Memory B cell (primary cell): ENCODE results near the gene ITPK1.

Experiments used
- ATAC-seq: fragments of 150-1000 bp; cut with Tn5 transposase; 2 replicates; pipeline ENCODE4 v1.10.0; 2021; ENCODE audit warnings: low read depth, mild to moderate bottlenecking, moderate library complexity
- DNase-seq, 2 donors: peaks; one replicate each; pipeline ENCODE4 v3.0.0; 2022; ENCODE audit warnings: low spot score in 2 of 2
- H3K27ac Mint-ChIP-seq: one replicate; pipeline ENCODE4 v1.8.0; 2022; ENCODE audit warnings: mild to moderate bottlenecking, moderate library complexity, mixed read lengths
- H3K27me3 Mint-ChIP-seq: one replicate; pipeline ENCODE4 v1.8.0; 2022; ENCODE audit warnings: mixed read lengths
- H3K36me3 Mint-ChIP-seq: one replicate; pipeline ENCODE4 v1.8.0; 2022; ENCODE audit warnings: mild to moderate bottlenecking, mixed read lengths
- H3K4me1 Mint-ChIP-seq: one replicate; pipeline ENCODE4 v1.8.0; 2022; ENCODE audit warnings: mixed read lengths
- H3K4me3 Mint-ChIP-seq: one replicate; pipeline ENCODE4 v1.8.0; 2022; ENCODE audit warnings: mild to moderate bottlenecking, moderate library complexity, mixed read lengths
- H3K9me3 Mint-ChIP-seq: one replicate; pipeline ENCODE4 v1.8.0; 2022; ENCODE audit warnings: mixed read lengths

The ITPK1 gene

DNA sequence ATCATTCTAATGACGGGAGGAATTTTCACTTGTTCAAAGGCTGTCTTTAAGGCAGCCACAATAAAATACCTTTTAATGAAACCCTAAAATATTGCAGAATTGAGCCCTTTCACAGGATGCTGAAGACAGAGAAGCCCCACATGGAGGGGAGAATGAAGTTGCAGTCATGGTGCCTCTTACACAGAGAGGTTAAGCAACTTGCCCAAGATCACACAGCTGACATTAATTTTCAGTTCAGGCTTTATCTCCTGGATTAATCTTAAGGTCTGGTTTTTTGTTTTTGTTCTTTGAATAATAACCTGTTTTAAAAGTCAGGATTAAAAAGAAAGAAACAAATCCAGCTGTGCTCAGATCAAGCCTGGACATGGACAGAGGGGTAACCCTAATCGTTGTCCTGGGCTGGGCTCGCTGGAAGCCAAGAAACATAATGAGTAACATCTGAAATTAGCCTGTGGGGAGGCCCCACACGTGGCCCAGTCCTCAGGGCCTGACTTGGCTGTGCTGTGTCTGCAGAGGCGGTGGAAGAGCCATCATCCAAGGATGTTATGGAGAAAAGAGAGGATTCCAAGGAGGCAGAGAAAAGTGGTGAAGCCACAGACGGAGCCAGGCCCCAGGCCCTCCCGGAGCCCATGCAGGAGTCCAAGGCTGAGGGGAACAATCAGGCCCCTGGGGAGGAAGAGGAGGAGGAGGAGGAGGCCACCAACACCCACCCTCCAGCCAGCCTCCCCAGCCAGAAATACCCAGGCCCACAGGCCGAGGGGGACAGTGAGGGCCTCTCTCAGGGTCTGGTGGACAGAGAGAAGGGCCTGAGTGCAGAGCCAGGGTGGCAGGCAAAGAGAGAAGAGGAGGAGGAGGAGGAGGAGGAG lies 184.8 kb downstream of the ITPK1 start:
- Mint-ChIP-seq H3K36me3 (peaks cover 4% of the 10 kb centered on the region), H3K27me3 (no peaks in the 10 kb centered on the region), H3K4me3 (no peak overlapping the region), H3K9me3 (no peaks in the 10 kb centered on the region), H3K4me1 (no peaks in the 10 kb centered on the region), H3K27ac (peak overlapping the region; percentile 15)
- ATAC-seq (no peak), DNase-seq (no peak)

DNA sequence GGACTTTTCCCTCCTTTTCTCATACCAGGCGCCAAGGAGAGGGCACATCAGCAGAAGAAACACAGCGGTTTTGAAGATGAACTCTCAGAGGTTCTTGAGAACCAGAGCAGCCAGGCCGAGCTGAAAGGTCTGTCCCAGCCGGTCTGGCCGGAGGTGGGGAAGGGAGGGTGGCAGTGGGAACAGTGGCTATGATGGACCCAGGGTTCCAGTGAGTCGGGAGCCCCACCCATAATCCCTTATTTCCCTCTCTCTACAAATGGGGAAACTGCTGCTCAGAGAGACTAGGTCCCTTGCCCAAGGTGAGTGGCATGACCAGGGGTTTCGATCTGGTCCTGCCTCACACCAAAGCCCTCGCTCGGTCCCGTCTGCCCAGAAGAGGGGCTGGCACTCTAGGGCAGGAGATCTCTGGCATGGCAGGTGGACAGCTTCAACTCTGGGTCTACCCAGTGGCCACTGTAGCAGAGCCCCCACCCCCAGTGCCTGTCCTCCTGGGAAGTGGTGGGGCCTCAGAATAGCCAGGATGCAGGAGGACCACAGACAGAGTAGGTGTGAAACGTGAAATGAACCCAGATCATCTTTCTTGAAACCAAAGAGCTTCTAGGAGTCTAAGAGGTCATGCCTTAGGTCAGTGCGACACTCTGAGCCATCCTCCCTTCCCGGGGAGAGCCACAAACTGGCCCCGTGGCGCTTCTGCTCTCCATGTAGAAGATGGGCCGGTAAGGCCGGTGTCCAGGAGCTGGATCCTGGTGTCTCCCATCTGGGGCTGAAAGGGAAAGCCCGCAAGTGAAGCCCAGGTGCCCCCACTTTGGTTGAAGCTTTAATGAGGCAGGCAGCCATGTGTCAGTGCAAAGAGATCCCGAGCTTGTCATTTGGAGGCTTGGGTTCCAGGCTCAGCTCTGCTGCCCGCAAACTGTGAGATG lies 185.8 kb downstream of the ITPK1 start:
- H3K36me3 Mint-ChIP-seq = peaks cover 2% of the 10 kb centered on the region
- H3K9me3 Mint-ChIP-seq = no peaks in the 10 kb centered on the region
- H3K4me3 Mint-ChIP-seq = no peak overlapping the region
- DNase-seq (no peak), ATAC-seq (no peak)
- no peak overlapping the region for H3K27ac Mint-ChIP-seq
- peaks cover 4% of the 10 kb centered on the region for H3K4me1 Mint-ChIP-seq
- peaks cover 7% of the 10 kb centered on the region for H3K27me3 Mint-ChIP-seq

DNA sequence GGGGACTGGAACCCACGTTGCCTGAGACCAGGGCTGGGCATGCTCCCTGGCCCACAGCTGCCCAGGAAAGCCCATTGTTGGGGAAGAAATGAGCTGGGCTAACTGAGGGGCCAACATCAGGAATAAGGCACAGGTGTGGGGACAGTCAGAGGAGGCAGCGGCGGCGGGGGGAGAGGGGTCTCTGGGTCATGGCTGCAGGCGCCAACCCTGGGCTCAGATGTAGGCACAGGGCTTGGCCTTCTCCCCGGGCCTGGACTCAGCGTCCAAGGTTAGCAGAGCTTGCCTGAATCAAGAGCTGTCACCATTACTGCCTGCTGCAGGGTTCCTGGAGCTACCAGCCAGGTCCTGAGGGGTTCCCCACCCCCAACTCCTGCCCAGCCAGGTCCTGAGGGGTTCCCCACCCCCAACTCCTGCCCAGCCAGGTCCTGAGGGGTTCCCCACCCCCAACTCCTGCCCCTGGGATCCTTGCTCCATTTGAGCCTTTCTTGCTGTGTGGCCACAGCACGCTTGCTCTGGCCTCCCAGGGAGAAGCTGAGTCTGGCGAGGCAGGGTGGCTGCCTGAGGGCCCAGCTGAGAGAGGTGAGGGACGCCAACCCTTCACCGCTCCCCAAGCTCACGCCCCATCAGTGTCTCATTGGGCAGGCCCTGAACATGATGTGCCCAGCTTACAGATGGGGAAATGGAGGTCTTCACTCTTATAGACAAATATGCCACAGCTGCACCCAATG lies 186.6 kb downstream of the ITPK1 start:
- ATAC-seq (no peak), DNase-seq (no peak)
- Mint-ChIP-seq H3K4me1 (peaks cover 9% of the 10 kb centered on the region), H3K27ac (no peak overlapping the region), H3K4me3 (no peak overlapping the region), H3K27me3 (peaks cover 8% of the 10 kb centered on the region), H3K36me3 (peaks cover 2% of the 10 kb centered on the region), H3K9me3 (no peaks in the 10 kb centered on the region)

DNA sequence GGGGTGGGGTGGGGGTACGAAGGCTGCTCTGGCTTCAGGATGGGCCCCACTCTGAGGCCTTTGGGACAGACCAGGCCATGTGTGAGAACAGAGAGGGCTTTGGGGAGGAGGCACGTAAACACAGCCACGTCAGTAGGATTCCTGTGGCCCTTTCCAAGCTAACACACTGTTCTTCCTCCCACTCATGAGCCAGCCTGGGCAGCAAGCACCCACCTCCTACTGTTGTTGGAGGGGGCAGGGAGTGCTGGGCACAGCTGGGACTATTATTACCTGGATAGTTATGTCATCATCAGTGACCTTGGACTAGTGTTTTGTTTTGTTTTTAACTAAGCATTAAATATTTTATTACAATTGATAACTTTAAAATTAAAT lies 187.5 kb downstream of the ITPK1 start:
- DNase-seq = no peak
- Mint-ChIP-seq H3K36me3 (peaks cover 2% of the 10 kb centered on the region), H3K27me3 (peaks cover 12% of the 10 kb centered on the region), H3K9me3 (no peaks in the 10 kb centered on the region), H3K4me3 (no peak overlapping the region), H3K4me1 (peaks cover 14% of the 10 kb centered on the region), H3K27ac (no peak overlapping the region)
- ATAC-seq = no peak

DNA sequence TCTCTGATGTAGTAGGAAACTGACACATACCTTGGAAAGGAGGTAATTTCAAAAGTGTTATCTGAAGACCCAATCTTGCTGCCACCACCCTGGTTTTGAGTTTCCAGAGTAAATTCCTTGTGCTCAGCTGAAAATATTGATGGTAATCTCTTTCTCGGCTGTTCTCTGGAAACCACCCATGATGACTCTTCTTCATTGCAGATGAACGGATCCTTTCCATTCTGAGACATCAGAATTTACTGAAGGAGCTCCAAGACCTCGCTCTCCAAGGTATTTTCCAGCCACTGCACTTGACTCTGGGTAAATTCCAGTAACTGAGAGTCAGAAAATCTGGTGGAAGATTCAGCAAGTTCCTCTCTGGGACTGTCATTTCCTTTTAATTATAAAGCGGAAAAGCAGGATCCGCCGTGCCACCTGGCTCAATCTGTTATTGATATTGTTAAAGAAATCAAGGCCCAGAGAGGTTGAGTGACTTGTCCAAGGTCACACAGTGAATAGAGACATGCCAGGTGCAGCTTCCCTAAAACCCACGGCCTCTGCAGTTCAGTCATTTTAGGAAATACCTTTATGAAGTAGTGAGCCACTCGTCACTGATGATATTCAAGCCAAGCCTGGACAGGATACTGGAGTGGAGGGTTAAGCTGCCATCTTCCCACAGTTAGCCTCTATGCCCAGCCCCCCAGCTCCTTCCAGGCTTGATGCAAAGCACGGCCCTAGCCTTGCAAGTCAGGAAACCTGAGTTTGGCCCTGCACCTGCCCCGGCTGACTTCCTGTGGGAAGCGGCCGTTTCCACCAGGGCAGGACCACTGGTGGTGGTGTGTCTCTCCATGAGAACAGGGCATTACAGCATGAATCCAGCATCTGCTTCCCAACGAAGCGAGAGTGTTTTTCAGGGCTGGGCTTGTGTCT lies 188.1 kb downstream of the ITPK1 start:
- no peaks in the 10 kb centered on the region for H3K9me3 Mint-ChIP-seq
- H3K4me1 Mint-ChIP-seq = peaks cover 14% of the 10 kb centered on the region
- DNase-seq (no peak), ATAC-seq (no peak)
- no peak overlapping the region for H3K27ac Mint-ChIP-seq
- no peak overlapping the region for H3K4me3 Mint-ChIP-seq
- H3K36me3 Mint-ChIP-seq = peaks cover 2% of the 10 kb centered on the region
- H3K27me3 Mint-ChIP-seq = peaks cover 13% of the 10 kb centered on the region

DNA sequence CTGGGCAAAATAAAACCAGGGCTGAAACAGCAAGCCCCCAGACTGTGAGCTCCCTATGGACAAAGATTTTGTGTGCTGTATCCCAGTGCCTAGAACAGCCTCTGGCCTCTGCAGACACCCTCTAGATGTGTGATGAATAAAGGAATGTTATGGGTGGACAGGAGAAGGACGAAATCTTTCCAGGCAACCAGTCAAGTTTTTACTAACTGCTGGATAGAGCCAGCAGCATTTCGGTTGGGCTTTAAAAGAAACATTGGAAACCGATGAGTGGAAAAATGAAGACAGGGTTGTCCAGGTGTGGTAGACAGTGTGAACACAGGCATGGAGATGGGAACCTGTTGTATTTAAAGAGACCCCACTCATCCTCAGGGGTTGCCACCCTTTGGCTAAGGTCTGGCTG lies 188.8 kb downstream of the ITPK1 start:
- H3K9me3 Mint-ChIP-seq = no peaks in the 10 kb centered on the region
- no peak overlapping the region for H3K4me3 Mint-ChIP-seq

DNA sequence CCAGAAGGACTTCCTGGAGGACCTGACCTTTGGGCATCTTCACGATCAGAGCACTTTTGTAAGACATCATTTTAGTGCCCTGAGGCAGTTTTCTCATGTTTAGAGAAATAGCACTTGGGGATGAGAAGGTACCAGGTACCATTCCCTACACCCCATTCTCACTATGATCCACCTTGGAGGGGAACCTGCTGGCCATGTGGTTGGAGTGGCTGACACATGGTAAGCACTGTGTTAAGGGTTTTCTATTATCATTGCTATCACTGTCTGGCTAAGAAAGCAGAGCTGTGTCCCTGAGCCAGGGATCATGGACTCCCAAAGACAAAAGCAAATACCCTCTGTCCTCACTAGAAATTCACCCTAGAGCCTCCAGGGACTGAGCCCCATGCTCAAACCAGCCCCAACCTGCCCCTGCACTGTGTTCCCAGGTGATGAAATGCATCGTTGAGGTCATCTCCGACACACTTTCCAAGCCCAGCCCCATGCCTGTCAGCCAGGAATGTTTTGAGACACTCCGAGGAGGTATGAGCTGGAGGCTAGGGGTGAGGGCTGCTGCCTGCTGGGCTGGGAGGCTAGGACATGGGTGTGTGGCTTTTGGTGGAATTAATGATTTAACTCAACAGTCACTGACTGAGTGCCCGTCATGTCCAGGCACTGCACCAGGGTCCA lies 189.4 kb downstream of the ITPK1 start:
- no peaks in the 10 kb centered on the region for H3K9me3 Mint-ChIP-seq
- no peak overlapping the region for H3K27ac Mint-ChIP-seq
- no peaks in the 10 kb centered on the region for H3K36me3 Mint-ChIP-seq
- peaks cover 23% of the 10 kb centered on the region for H3K27me3 Mint-ChIP-seq
- H3K4me1 Mint-ChIP-seq = peaks cover 14% of the 10 kb centered on the region
- H3K4me3 Mint-ChIP-seq = no peak overlapping the region
- ATAC-seq (no peak), DNase-seq (no peak)

More for the DNA sequence above, 188.8 kb downstream of the ITPK1 start:
- ATAC-seq = no peak
- DNase-seq = no peak
- Mint-ChIP-seq H3K36me3 (no peaks in the 10 kb centered on the region), H3K27ac (no peak overlapping the region), H3K4me1 (peaks cover 14% of the 10 kb centered on the region), H3K27me3 (peaks cover 19% of the 10 kb centered on the region)

DNA sequence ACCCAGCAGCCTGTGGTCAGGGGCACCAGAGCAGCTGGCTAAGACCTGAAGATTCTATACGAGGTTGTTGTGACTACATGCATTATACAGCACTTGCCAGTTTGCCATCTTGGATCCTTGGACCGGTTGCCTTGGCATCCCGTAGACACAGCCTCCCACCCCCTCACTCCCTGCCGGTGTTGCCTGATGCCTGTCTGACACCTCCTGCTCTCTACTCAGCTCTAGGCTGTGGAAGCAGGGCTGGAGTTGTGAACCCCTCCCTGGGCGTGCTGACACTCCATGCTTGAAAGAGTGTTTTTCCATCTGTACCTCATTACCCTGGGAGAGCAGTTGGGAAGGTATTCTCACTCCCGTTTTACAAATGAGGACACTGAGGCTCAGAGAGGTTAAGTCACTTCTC lies 190.3 kb downstream of the ITPK1 start:
- Mint-ChIP-seq H3K27ac (no peak overlapping the region), H3K4me1 (peaks cover 14% of the 10 kb centered on the region), H3K9me3 (no peaks in the 10 kb centered on the region), H3K4me3 (no peak overlapping the region), H3K36me3 (no peaks in the 10 kb centered on the region), H3K27me3 (peaks cover 23% of the 10 kb centered on the region)
- no peak for ATAC-seq
- DNase-seq = no peak

DNA sequence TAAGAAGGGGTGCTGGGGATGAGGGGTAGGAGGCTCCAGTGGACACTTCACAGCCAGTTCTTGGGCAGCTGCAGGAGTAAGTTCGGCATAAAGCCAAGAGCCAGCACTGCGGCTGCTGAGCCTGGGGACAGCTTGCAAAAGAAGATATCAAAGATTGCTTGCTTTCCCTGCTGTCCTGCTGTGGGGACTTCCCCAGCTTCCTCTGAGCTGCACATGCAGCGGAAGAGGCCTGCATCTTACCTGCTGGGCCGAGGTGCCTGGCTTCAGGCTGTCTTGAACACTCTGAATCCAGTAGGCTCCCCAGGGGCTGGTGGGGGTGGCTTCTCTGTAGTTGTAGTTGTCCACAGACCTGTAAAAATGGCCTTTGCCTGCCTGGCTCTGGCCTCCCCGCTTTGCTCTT lies 191.5 kb downstream of the ITPK1 start:
- no peak for DNase-seq
- peaks cover 14% of the 10 kb centered on the region for H3K4me1 Mint-ChIP-seq
- H3K4me3 Mint-ChIP-seq = peak overlapping the region; percentile 15
- no peaks in the 10 kb centered on the region for H3K9me3 Mint-ChIP-seq
- peaks cover 26% of the 10 kb centered on the region for H3K27me3 Mint-ChIP-seq
- ATAC-seq = peak; percentile 79
- H3K36me3 Mint-ChIP-seq = no peaks in the 10 kb centered on the region
- no peak overlapping the region for H3K27ac Mint-ChIP-seq

DNA sequence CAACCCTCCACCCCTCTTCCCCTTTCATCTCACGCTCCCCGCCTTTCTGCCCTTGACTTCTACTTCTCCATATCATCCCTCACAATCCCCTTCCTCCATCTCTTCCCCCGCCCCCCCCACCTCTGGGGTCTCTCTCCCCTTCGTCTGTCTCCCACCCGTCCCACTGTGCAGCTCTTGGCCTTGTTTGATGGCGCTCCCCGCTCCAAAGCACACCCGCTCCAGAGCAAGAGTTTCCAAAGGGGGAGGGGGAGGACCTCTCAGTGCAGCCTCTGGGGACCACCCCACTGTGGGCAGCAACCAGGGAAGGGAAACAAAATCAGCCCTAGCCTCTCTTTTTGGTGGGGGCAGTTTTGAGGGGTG lies 192.0 kb downstream of the ITPK1 start:
- no peaks in the 10 kb centered on the region for H3K9me3 Mint-ChIP-seq
- H3K4me3 Mint-ChIP-seq = no peak overlapping the region
- H3K4me1 Mint-ChIP-seq = peaks cover 14% of the 10 kb centered on the region
- no peak for DNase-seq
- peaks cover 27% of the 10 kb centered on the region for H3K27me3 Mint-ChIP-seq
- no peak for ATAC-seq
- no peaks in the 10 kb centered on the region for H3K36me3 Mint-ChIP-seq
- H3K27ac Mint-ChIP-seq = no peak overlapping the region

DNA sequence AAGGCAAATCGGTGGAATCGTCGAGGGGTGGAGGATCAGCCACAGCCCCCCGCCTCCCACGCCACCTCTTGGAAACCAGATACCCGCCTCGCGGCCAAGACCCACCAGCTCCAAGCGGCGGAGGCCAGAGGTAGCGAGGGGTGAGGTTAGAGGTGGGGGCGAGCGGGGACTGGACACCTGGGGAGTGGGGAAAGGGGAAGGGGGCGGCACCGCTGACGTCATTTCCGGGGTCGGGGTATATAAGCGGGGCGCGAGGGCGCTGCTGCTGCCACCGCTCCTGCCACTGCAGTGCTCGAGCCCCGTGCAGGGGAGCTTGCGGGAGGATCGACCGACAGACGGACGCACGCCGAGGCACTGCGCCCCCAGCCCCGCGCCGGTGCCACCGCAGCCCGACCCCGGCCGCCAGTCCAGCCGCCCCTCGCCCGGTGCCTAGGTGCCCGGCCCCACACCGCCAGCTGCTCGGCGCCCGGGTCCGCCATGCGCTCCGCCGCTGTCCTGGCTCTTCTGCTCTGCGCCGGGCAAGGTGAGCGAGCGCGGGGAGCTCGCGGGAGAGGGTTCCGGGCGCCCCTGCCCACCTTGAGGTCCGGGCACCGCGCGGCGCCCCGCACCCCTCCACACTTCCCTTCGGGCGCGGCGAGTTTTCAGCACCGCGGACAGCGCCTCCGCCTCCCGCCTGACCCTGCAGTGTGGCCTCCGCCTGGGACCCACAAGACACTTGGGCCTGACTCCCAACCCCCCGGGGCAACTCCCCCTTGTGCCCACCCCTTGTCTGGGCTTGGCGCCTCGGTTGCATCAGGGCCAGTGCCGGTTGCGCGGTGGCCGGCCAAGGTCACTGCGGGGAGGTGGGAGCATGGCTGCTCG lies 192.6 kb downstream of the ITPK1 start, which contains the start of gene CHGA:
CHGA (plus strand) TSS at position 268 of the 861 bp plus-strand sequence; CDS start at position 478, 210 bp downstream.
- DNase-seq (peak; percentile 46 to 48), ATAC-seq (peak; percentile 68)
- Mint-ChIP-seq H3K36me3 (no peaks in the 10 kb centered on the region), H3K4me3 (peak within 1 kb of the TSS; percentile 15), H3K4me1 (peaks cover 14% of the 10 kb centered on the region), H3K27me3 (peaks cover 29% of the 10 kb centered on the region), H3K9me3 (no peaks in the 10 kb centered on the region), H3K27ac (no peak within 1 kb of the TSS)

DNA sequence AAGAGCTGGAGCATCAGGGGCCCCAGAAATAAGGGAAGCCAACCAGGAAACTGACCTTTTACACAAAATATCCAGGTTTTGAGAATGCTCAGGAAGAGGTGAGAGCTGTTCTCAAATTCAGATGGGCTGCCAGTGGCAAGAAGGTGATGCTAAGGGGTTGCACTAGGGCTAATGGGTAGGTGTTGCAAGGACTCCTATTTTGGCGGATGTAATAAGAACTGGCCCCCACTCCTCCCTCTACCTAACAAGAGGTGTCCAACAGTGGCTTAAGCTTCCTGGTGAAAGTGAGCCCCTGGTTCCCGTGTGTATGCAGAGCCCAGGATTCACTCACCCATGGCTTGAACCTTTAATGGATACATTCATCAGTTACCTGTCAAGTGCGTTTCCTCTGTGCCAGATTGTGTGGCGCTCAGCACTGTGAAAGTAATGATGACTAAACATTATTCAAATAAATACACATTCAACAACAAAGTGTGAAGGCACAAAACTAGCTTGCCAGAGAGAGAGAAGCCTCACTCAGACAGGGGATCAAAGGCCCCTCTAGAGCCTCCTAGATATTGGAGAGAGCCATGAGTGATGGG lies 193.5 kb downstream of the ITPK1 start:
- H3K4me1 Mint-ChIP-seq = peaks cover 14% of the 10 kb centered on the region
- H3K27me3 Mint-ChIP-seq = peaks cover 31% of the 10 kb centered on the region
- DNase-seq (no peak), ATAC-seq (no peak)
- no peak overlapping the region for H3K27ac Mint-ChIP-seq
- H3K9me3 Mint-ChIP-seq = no peaks in the 10 kb centered on the region
- H3K36me3 Mint-ChIP-seq = no peaks in the 10 kb centered on the region
- no peak overlapping the region for H3K4me3 Mint-ChIP-seq
